Activated effector memory CD4-positive, alpha-beta T cell treated with Interleukin-2 at 50 U/mL for 16 hours (primary cell): ENCODE results near the gene CCND1.
"Not testable (repeated sequence)": the region's sequence is repeated elsewhere in the genome, so short reads cannot be mapped to it uniquely, and the experiment has no call there.

Source experiments
- DNase-seq: peaks from one replicate; pipeline ENCODE4 v3.0.0-alpha.2; 2020

Gene CCND1

GRCh38 chr11:69667619-69668604 lies 27.0 kb downstream of the CCND1 start:
- DNase-seq: no peak

- DNase-seq: no peak
Observed at GRCh38 chr11:69669486-69669885, 28.5 kb downstream of the CCND1 start.

- peak; percentile 37 for DNase-seq
Observed at GRCh38 chr11:69670158-69670845, 29.3 kb downstream of the CCND1 start.

- no peak for DNase-seq
Observed at GRCh38 chr11:69671734-69672465, 30.9 kb downstream of the CCND1 start.

DNA sequence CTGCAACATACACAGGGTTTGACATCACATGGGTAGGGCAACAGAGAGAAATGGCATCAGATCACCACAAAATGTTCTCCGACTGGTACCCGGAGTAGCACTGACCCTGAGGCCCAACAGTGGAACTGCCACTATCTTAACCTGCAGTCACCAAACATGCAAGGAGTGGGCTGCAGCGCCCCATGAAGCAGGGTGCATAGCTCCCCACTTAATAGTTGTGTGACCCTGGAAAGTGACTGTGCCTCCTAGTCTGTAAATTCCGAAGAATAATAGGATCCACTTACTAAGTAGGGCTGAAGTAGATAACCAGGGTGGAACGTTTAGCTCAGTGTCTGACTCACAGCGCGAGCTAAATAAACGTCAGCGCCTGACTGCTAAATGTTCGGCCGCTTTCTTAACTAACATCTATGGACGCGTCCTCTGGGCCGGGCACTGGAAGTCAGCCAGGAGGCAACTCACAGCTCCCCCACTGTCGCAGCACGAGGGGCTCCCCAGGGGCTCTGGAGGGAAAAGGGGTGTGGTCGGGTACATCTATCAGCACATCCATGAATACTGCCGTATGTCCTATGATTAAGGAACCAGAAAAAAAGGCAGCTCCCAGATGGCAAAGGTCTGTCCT lies 33.4 kb downstream of the CCND1 start:
- no peak for DNase-seq

GRCh38 chr11:69674886-69675714 lies 34.1 kb downstream of the CCND1 start, which contains the start of gene LTO1:
TSS of gene LTO1 (minus strand) at chr11:69675353. CDS start at chr11:69675239, 114 bp downstream.
- peak; percentile 90 for DNase-seq

DNA sequence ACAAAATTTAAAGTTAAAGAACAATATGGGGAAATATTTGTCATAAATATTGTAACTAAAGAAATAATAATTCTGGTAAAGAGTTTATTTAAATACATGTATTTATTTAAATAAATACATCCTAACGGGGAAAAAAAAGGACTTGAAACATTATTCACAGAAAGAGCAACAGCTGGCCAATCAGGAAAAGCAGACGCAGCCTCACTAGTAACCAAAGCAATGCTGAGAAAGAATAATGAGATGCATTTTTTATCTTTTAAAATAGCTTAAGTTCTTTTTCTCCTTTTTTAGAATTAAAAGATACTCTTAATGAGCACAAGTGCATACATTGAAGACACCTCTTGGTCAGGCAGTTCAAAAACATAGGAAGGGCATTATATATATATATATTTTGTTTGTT lies 36.8 kb downstream of the CCND1 start:
- DNase-seq: no peak

GRCh38 chr11:69680688-69681087 lies 39.7 kb downstream of the CCND1 start:
- no peak for DNase-seq

DNA sequence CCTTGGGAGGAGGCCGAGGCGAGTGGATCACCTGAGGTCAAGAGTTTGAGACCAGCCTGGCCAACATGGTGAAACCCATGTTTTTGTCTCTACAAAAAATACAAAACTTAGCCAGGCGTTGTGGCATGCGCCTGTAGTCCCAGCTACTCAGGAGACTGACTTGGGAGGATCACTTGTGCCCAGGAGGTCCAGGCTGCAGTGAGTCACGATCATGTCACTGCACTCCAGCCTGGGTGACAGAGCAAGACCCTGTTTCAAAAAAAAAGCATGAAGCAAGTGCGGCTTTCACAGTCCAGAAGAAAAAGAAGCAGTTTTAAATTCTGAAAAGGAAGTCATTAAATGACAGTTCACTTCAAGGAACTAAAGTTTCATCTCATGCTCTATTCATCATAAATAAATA lies 41.3 kb downstream of the CCND1 start:
- no peak for DNase-seq

GRCh38 chr11:69682681-69683326 lies 41.8 kb downstream of the CCND1 start:
- DNase-seq: no peak

DNA sequence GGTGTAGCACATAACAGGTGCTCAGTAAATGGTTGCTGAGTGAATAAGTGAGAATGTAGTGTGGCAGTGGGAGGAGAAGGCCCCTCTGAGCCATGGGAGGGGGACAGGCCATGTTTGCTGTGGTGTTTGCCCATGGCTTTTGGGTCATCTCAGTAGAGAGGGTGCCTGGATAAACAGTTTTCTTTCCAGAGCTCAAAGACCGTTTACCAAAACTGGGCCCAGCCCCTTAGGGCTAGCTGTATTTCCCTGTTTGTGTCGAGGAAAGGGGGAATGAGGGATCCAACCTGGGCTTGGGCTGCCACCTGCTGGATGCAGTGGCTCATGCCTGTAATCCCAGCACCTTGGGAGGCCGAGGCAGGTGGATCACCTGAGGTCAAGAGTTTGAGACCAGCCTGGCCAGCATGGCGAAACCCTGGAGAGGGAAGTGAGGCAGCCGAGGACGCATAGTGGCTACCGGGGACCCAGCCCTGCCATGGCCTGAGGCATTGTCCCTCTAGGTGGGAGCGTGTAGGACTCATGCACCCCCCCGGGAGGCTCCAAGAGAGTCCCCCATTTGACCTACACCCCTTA lies 42.9 kb downstream of the CCND1 start:
- no peak for DNase-seq

- no peak for DNase-seq
Observed at GRCh38 chr11:69684651-69685050, 43.7 kb downstream of the CCND1 start.

- DNase-seq: no peak
Observed at GRCh38 chr11:69685348-69685747, 44.4 kb downstream of the CCND1 start.

GRCh38 chr11:69686452-69686851 lies 45.5 kb downstream of the CCND1 start:
- DNase-seq: no peak

DNA sequence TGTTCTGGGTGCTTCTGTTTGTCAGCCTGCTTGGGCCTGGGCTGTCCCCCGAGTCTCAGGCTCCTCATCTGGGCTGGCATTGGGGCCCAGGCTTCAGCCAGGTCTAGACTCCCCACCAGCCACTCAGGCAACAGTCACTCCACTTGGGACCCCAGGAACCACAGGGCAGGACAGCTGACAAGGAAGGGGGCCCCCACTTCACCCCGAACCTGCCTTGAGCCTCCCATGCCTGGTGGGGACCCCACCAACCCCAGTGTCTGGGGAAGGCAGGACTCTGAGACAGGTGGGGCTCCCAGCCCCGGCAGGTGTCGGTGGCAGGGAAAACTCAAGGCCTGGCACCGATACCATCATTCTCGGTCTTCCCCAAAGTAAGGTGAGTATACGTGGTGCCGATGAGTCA lies 45.9 kb downstream of the CCND1 start:
- DNase-seq: no peak

GRCh38 chr11:69687969-69688771 lies 47.2 kb downstream of the CCND1 start:
- not testable (repeated sequence) for DNase-seq

GRCh38 chr11:69689484-69690319 lies 48.7 kb downstream of the CCND1 start:
- DNase-seq: no peak

DNA sequence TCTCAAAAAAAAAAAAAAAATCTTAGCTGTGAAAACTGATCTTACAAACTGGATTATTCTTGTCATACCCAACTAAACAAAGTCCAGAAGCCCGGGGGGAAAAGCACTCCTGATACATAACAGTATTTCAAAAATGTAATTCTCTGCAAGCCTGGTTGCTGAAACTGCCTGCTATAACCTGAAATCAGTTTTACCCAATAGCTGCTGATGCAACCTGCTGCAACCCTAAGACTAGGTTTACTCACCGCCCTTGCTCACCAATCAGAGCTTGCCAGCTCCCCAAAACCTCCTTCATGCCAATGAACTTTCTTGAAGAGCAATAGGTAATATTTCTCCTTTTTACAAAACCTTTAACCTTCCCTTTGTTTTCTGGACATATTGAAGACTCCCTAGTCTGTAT lies 50.5 kb downstream of the CCND1 start:
- no peak for DNase-seq

GRCh38 chr11:69692422-69692821 lies 51.5 kb downstream of the CCND1 start:
- no peak for DNase-seq
